GM12801 (cell line): Measurements from ENCODE around the gene CCRL2.

Experiments used
- TF ChIP-seq, protein P1 (sequence below): IDR thresholded peaks from one replicate; pipeline ENCODE4 v1.5.1; 2011; ENCODE audit warnings: control low read depth; ENCODE audit not compliant: insufficient read length; ENCODE audit errors: extremely low read depth

Gene CCRL2

DNA sequence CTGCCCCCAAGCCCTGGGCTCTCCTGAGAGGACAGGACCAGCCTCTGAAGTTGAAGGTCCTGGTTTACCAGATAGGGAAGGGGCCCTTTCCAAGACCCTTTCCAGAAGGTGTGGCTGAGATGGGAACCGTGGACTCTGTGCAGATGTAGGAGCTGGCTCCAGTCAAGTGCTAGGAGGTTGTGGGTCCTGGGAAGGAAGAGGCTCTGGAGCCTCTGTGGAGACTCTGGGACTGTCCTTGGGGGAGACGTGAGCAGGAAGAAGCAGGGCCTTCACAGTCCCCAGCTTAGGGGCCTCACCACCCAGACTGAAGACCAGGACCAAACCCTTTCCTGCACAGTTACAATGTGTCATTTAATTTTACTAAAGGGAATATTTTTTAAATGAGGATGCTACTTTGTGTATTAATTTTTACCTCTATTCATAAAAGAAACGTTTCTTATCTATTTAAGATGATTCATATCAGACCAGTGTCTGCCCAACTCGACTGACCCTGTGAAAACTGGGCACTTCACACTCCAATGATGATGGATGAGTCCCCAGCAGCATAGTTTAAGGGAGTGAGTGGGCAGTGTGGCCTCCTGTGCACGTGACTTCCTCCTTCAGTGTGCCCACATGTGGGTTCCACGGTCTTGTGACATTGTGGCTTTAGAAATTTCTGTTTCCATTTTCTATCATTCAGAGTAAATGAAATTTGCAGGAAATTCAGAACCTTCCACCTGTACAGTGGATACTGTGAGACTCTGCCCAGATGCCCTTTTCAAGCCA, 11.1 kb upstream of the CCRL2 start:
- TF ChIP-seq, protein P1, sequence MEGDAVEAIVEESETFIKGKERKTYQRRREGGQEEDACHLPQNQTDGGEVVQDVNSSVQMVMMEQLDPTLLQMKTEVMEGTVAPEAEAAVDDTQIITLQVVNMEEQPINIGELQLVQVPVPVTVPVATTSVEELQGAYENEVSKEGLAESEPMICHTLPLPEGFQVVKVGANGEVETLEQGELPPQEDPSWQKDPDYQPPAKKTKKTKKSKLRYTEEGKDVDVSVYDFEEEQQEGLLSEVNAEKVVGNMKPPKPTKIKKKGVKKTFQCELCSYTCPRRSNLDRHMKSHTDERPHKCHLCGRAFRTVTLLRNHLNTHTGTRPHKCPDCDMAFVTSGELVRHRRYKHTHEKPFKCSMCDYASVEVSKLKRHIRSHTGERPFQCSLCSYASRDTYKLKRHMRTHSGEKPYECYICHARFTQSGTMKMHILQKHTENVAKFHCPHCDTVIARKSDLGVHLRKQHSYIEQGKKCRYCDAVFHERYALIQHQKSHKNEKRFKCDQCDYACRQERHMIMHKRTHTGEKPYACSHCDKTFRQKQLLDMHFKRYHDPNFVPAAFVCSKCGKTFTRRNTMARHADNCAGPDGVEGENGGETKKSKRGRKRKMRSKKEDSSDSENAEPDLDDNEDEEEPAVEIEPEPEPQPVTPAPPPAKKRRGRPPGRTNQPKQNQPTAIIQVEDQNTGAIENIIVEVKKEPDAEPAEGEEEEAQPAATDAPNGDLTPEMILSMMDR = no peak

DNA sequence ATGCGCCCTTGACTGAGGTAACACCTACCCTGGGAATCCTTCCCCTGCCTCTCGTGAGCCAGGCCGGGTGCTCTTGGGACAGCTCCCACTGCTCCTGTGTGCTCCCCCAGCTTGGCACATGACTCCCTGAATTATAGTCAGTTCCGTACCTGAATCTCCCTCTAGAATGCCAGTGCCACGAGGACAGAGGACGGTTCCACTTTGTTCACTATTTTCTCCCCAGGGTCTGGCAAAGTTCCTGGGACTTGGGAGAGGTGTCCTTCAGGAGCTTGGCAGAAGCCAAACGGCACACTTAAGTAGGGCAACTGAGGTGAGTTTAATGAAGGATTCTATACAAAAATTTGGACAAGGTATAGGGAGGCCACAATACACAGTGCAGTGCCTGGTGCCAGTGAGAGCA, 9.9 kb upstream of the CCRL2 start:
- TF ChIP-seq, protein P1 = no peak

DNA sequence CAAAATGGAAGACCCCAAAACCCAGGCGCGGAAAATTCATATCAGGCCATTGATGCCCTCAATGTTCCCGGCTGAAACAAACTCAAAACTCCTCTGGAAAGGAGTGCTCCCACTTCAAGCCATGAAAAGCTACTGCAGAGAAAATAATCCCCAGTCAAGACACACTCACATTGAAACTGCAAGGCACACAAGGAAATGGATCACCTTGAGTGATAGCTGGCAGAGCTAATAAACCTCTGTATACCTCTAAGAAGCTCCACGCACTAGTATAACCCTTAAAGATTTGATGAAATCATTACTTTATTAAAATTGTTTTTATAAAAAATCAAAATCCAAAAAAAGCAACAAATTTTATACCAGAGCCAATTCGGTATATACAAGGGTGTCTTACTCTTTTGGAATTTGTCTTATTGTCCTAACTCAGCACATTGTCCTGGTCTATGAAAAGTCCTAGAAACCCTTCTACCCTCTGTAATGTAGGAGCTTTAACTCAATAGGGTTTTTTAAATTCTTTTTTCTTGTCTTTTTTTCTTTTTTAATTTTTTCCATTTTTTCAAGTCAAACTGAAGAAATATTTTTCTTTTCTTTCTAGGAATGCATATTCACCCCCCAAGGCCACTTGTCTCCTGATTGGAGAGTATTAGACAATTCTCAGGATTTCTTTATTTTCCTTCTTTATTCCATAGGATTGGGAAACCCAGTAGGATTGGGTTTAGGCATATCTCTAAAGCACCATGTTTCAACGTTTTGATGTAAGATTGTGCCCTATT, 8.7 kb upstream of the CCRL2 start:
- TF ChIP-seq, protein P1 = no peak

DNA sequence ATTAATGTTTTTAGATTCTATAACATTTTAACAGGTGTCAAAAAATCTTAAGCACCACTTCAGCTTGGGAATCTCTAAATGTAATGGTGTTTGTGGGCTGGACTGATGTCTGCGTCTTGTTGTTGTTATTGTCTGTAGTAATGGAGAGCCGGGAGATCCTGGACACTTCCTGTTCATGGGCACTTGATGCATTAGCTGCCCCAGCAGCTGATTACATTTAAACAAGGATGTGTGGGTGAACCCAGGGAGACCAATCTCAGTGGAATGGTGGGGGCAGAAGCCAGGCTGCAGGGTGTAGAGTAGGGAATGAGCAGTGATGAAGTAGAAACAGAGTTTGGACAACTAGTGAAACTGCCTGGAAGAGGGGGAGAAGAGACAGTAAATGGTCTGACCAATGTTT, 8.0 kb upstream of the CCRL2 start:
- TF ChIP-seq, protein P1 = no peak

DNA sequence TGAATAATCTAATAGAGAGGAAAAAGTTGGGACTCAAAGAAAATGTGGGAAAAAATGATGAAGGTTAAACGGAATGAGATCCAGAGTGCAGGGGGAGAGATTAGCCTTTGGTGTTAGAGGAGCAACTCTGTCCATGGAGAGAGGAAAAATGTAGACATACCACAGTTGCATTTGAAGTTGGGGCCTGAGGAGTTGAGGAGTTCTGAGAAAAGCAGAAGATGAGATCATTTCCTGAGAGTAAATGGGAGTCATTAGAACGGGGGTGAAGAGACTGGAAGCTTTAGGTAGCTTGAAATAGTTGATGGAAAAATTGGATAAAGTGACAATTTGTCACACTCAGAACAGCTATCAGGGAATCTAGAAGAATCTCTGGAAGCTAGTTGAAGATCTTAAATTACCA, 7.5 kb upstream of the CCRL2 start:
- TF ChIP-seq, protein P1 = no peak

DNA sequence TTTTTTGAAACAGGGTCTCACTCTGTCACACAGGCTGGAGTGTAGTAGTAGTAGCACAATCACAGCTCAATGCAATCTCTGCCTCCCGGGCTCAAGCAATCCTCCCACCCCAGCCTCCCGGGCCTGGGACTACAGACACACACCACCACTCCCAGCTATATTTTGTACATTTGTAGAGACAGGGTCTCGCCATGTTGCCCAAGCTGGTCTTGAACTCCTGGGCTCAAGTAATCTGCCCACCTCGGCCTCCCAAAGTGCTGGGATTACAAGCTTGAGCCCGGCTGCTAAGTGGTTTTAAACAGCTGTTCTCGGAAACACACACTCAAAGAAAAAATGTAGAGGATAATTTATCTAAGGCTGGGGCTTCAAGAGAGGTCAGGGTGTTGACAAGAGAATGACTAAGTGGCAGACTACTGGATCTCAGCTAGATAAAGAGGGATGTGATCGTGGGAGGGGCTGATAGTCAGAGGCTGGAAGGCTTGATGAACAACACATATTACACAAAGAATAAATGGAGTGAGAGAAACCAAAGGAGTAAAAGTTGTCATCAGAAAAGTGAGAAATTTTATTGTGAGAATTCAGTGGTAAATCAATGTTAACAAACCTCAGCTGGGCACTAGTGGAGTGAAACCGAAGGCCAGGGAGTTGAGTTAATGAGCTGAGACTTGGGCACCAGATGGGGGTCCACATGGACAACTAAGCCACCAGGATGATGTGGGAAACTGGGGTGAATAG, 6.9 kb upstream of the CCRL2 start:
- TF ChIP-seq, protein P1 = no peak

DNA sequence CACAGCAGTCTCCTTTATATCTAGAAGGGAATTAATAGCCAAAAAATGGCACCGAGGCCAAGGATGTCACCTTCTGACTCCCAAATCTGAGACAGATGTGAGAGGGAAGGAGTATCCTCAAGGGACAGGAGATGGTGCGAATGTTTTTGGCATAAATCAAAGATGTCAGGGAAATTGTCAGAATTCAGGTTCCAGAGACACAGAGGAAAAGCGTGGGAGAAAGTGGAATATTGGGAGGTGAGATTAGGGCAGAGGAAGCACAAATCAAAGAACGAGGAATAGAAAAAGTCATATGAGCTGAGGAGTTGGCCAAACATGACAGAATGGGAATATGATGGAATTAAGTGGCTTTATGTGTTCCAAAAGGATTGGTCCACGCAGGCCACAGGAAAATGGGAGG, 6.2 kb upstream of the CCRL2 start:
- TF ChIP-seq, protein P1 = no peak
